Bronchus fibroblast of lung (primary cell): Measurements from ENCODE around the gene TMEM108. TPM values are rescaled to one million over a fixed set of nuclear protein-coding genes. Genes with fewer than 3 reads are reported as not detected.

ENCODE experiments used
- total RNA-seq: library from RNA; depleted of rRNA; stranded (reverse); fragments of >200 nt; gene quantifications from 2 replicates; pipeline ENCODE4 v1.2.3, GENCODE V29; 2015

TMEM108 gene
- 0.50 and 0.89 TPM in 2 replicates for total RNA-seq

DNA sequence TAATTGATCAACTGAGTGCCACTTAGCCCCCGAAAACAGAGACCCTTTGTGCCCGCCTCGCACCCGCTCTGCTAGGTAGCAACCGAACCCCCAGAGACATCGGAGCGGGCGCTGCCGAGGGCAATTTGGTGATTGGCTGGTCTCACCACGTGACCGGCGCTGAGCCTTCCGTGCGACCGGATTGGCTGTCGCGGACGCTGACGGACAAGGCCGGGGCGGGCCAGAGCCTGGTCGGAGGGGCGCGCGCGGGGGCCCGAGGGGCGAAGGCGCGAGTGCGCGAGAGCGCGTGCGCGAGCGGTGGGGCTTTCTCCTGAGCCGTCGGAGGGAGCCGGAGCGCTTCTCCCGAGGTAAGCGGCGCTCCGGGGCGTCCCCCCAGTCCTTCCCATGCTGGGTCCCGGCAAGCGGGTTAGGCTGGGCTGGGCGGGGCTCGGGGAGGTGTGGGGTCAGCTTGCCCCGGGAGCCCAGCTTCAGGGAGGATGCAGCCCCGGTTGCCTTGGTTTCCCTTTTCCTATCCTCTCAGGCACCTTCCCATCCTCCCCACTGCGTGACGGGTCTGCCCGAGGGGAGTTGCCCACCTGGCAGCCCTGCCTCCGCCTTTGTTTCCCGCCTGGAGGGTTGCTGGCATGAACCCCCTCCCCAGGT is at the start of gene TMEM108:
TMEM108 (plus strand) TSS at position 303 of the 642 bp plus-strand sequence.

DNA sequence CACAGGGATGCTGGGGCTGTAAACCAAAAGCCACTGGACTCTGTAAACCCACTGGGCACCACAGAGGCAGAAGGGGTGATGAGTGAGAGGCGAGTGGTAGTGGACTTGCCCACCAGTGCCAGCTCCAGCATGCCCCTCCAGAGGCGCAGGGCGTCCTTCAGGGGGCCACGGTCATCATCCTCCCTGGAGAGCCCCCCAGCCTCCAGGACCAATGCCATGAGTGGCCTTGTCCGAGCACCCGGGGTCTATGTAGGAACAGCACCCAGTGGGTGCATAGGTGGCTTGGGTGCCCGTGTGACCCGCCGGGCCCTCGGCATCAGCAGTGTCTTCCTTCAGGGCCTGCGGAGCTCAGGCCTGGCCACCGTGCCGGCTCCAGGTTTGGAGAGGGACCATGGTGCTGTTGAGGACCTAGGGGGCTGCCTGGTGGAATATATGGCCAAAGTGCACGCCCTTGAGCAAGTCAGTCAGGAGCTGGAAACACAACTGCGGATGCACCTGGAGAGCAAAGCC is 361.9 kb downstream of the TMEM108 start, which contains the start of gene BFSP2:
BFSP2 (plus strand) TSS at position 51 of the 510 bp plus-strand sequence; CDS start at position 79, 28 bp downstream.

